ENCODE data around the gene SUPT6H. TPM values are rescaled to one million over a fixed set of nuclear protein-coding genes. Genes with fewer than 3 reads are reported as not detected.
A peak's percentile ranks its signal among the peaks of the same experiment; 100 is the strongest.

SUPT6H gene
- total and polyA plus RNA-seq, 2 donors (not counting 1 experiment from before 2014, with no cell fraction given), result 35.8 to 110 TPM

DNA sequence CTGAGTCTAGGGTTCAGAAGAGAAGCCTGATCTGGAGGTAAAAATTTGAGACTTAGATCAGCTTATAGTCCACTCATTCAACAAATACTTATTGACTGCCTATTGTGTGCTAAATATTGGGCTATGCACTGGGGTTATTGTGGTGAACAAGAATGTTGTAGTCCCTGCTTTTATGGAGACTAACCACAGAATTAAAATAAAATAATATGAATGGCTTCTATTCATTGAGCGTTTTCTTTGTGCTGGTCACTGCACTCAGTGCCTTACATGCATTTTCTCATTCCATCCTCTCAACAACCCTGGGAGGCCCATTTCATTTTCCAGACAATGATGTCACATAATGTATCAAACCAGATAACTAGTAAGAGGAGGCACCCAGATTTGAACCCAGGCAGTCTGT lies 71.3 kb downstream of the SUPT6H start:
- no CpG with 5 or more reads among the region's 1 CpG for WGBS (ENCODE audit: insufficient coverage)

DNA sequence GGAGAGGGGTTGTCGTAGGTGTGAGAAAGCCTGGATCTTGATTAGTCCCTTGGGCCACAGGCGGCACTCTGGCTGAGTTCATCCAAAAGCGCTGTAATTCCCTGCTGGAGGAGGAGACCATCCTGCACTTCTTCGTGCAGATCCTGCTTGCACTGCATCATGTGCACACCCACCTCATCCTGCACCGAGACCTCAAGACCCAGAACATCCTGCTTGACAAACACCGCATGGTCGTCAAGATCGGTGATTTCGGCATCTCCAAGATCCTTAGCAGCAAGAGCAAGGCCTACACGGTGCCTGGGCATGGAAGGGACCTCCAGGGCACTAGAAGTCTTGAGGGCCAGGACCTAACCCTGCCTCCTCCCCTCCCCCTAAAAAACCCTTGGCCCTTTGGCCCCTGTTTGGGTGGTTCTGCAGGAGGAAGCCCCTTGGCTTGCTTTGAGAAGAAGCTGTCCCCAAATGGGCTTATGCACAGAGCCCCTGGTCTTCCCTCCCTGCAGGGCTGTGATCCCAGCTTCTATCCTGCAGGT lies 72.8 kb downstream of the SUPT6H start:
- H3K36me3 ChIP-seq (replicated peaks in 1 of 2; ENCODE audit: control extremely low read depth in 1 of 2, control insufficient read depth in 1 of 2, extremely low read depth in 1 of 2, insufficient read depth in 2 of 2, low read length in 1 of 2), result peaks cover 0 to 11% of the 10 kb centered on the region in 2 experiments
- peaks cover 62% of the 10 kb centered on the region for H3K4me1 Mint-ChIP-seq
- H3K4me1 ChIP-seq (ENCODE audit: control insufficient read depth in 2 of 2, insufficient read depth in 2 of 2, low read length in 2 of 2), result peaks cover 57 to 60% of the 10 kb centered on the region in 2 donors
- H3K9me3 ChIP-seq (ENCODE audit: control extremely low read depth in 1 of 3, control insufficient read depth in 2 of 3, insufficient read depth in 1 of 3, low read length in 2 of 3), result peaks cover 0 to 11% (median 0%) of the 10 kb centered on the region in 3 donors
- H3K4me3 ChIP-seq (ENCODE audit: control extremely low read depth in 1 of 5, extremely low read depth in 1 of 5, insufficient read depth in 1 of 5, low read depth in 2 of 5, low read length in 4 of 5), result no peak overlapping the region
- H3K27ac ChIP-seq (ENCODE audit: low read length in 2 of 2), result no peak overlapping the region
- no peak for TF ChIP-seq EZH2 (IDR thresholded peaks at IDR 0.05; ENCODE audit: borderline replicate concordance, insufficient read depth, low read depth, low read length, poor library complexity, severe bottlenecking)
- TF ChIP-seq, protein P1, sequence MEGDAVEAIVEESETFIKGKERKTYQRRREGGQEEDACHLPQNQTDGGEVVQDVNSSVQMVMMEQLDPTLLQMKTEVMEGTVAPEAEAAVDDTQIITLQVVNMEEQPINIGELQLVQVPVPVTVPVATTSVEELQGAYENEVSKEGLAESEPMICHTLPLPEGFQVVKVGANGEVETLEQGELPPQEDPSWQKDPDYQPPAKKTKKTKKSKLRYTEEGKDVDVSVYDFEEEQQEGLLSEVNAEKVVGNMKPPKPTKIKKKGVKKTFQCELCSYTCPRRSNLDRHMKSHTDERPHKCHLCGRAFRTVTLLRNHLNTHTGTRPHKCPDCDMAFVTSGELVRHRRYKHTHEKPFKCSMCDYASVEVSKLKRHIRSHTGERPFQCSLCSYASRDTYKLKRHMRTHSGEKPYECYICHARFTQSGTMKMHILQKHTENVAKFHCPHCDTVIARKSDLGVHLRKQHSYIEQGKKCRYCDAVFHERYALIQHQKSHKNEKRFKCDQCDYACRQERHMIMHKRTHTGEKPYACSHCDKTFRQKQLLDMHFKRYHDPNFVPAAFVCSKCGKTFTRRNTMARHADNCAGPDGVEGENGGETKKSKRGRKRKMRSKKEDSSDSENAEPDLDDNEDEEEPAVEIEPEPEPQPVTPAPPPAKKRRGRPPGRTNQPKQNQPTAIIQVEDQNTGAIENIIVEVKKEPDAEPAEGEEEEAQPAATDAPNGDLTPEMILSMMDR (IDR thresholded peaks at IDR 0.05), result no peak
- H3K9ac ChIP-seq (ENCODE audit: low read length), result no peak overlapping the region
- ChIA-PET POLR2A (interaction anchor here (0.6 to 13.3 kb wide), 2 partner anchors 10 to 13 kb away, joined by 4 to 511 read pairs; partner anchors contain the start of gene TRAF4), CTCF (interaction anchor here (1.3 to 1.6 kb wide), 3 partner anchors 8 to 15 kb away, joined by 3 to 14 read pairs (median 10); partner anchors contain the start of genes RPL23A and TLCD1)
- H3K4me3 Mint-ChIP-seq, result peak overlapping the region; percentile 13
- 86% methylated on average over 8 of the region's 10 CpGs for WGBS (ENCODE audit: insufficient coverage)
- H4K20me1 ChIP-seq (ENCODE audit: control insufficient read depth, insufficient read depth, low read length, poor library complexity, severe bottlenecking), result no peaks in the 10 kb centered on the region
- DNase-seq, result no peak
- intact Hi-C loops (cut with micrococcal nuclease), result no loop called here
- H3K4me2 ChIP-seq (replicated peaks; ENCODE audit: low read depth, low read length, poor library complexity, severe bottlenecking), result peak overlapping the region; percentile 2
- no peaks in the 10 kb centered on the region for H3K27me3 Mint-ChIP-seq
- peaks cover 55% of the 10 kb centered on the region for H3K79me2 ChIP-seq (ENCODE audit: control insufficient read depth, insufficient read depth, low read length)
- no peaks in the 10 kb centered on the region for H3K9me3 Mint-ChIP-seq (ENCODE audit: insufficient read depth)
- no peak for ATAC-seq (ENCODE audit: low read depth)
- no peak overlapping the region for H2AFZ ChIP-seq (ENCODE audit: insufficient read depth, low read depth, low read length, poor library complexity, severe bottlenecking)
- H3K27me3 ChIP-seq (replicated peaks in 1 of 4; ENCODE audit: control extremely low read depth in 1 of 4, control insufficient read depth in 3 of 4, insufficient read depth in 4 of 4, low read length in 3 of 4), result no peaks in the 10 kb centered on the region
- H3K27ac Mint-ChIP-seq, result peak overlapping the region; percentile 61

More for the DNA sequence above, 71.3 kb downstream of the SUPT6H start:
- Histone ChIP-seq H3K9me3 (ENCODE audit: control extremely low read depth in 1 of 3, control insufficient read depth in 2 of 3, insufficient read depth in 1 of 3, low read length in 2 of 3) (peaks cover 0 to 11% (median 0%) of the 10 kb centered on the region in 3 donors), H4K20me1 (ENCODE audit: control insufficient read depth, insufficient read depth, low read length, poor library complexity, severe bottlenecking) (no peaks in the 10 kb centered on the region), H3K4me1 (ENCODE audit: control insufficient read depth in 2 of 2, insufficient read depth in 2 of 2, low read length in 2 of 2) (peaks cover 51 to 57% of the 10 kb centered on the region in 2 donors), H3K9ac (ENCODE audit: low read length) (no peak overlapping the region), H3K27ac (ENCODE audit: low read length in 2 of 2) (peak overlapping the region in 1 of 2 donors; percentile 36), H3K36me3 (replicated peaks in 1 of 2; ENCODE audit: control extremely low read depth in 1 of 2, control insufficient read depth in 1 of 2, extremely low read depth in 1 of 2, insufficient read depth in 2 of 2, low read length in 1 of 2) (peaks cover 0 to 11% of the 10 kb centered on the region in 2 experiments), H3K79me2 (ENCODE audit: control insufficient read depth, insufficient read depth, low read length) (peaks cover 57% of the 10 kb centered on the region), H3K4me2 (replicated peaks; ENCODE audit: low read depth, low read length, poor library complexity, severe bottlenecking) (no peak overlapping the region), H3K27me3 (replicated peaks in 1 of 4; ENCODE audit: control extremely low read depth in 1 of 4, control insufficient read depth in 3 of 4, insufficient read depth in 4 of 4, low read length in 3 of 4) (no peaks in the 10 kb centered on the region), H2AFZ (ENCODE audit: insufficient read depth, low read depth, low read length, poor library complexity, severe bottlenecking) (no peak overlapping the region), H3K4me3 (ENCODE audit: control extremely low read depth in 1 of 5, extremely low read depth in 1 of 5, insufficient read depth in 1 of 5, low read depth in 2 of 5, low read length in 4 of 5) (no peak overlapping the region)
- POLR2A ChIA-PET, result interaction anchor here (13.3 kb wide), 1 partner anchor 11 kb away, joined by 511 read pairs; the partner anchor contains the start of gene TRAF4
- DNase-seq (no peak), ATAC-seq (ENCODE audit: low read depth) (no peak)
- peak overlapping the region; percentile 81 for H3K27ac Mint-ChIP-seq
- intact Hi-C loops (cut with micrococcal nuclease), result no loop called here
- TF ChIP-seq EZH2 (IDR thresholded peaks at IDR 0.05; ENCODE audit: borderline replicate concordance, insufficient read depth, low read depth, low read length, poor library complexity, severe bottlenecking), result no peak
- TF ChIP-seq, protein P1 (IDR thresholded peaks at IDR 0.05), result no peak
- CTCF ChIA-PET, result interaction anchor here (15.9 kb wide), 1 partner anchor 13 kb away, joined by 1020 read pairs; the partner anchor contains the start of gene TRAF4
- no peak overlapping the region for H3K4me3 Mint-ChIP-seq
- H3K9me3 Mint-ChIP-seq (ENCODE audit: insufficient read depth), result no peaks in the 10 kb centered on the region
- peaks cover 61% of the 10 kb centered on the region for H3K4me1 Mint-ChIP-seq
- no peaks in the 10 kb centered on the region for H3K27me3 Mint-ChIP-seq
